Measurements from ENCODE around the gene HIF3A. TPM values are rescaled to one million over a fixed set of nuclear protein-coding genes. Genes with fewer than 3 reads are reported as not detected.

Gene HIF3A
- total RNA-seq, 1 donor from 2014 or later = 87.7 TPM

GRCh38 chr19:46297700-46298478 is 1.0 kb downstream of the HIF3A start:
- H3K9me3 ChIP-seq (replicated peaks) = no peaks in the 10 kb centered on the region
- TF ChIP-seq, protein P1, sequence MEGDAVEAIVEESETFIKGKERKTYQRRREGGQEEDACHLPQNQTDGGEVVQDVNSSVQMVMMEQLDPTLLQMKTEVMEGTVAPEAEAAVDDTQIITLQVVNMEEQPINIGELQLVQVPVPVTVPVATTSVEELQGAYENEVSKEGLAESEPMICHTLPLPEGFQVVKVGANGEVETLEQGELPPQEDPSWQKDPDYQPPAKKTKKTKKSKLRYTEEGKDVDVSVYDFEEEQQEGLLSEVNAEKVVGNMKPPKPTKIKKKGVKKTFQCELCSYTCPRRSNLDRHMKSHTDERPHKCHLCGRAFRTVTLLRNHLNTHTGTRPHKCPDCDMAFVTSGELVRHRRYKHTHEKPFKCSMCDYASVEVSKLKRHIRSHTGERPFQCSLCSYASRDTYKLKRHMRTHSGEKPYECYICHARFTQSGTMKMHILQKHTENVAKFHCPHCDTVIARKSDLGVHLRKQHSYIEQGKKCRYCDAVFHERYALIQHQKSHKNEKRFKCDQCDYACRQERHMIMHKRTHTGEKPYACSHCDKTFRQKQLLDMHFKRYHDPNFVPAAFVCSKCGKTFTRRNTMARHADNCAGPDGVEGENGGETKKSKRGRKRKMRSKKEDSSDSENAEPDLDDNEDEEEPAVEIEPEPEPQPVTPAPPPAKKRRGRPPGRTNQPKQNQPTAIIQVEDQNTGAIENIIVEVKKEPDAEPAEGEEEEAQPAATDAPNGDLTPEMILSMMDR (IDR thresholded peaks at IDR 0.05; ENCODE audit: borderline replicate concordance) = peak; percentile 57
- DNase-seq = peak; percentile 90
- intact Hi-C loops (cut with micrococcal nuclease) = no loop called here
- H3K27me3 ChIP-seq (ENCODE audit: low read depth) = no peaks in the 10 kb centered on the region
- H3K27ac ChIP-seq (replicated peaks) = peak overlapping the region; percentile 100
- no peaks in the 10 kb centered on the region for H3K36me3 ChIP-seq
- peaks cover 57% of the 10 kb centered on the region for H3K4me1 ChIP-seq
- H3K4me3 ChIP-seq = peak overlapping the region; percentile 83

GRCh38 chr19:46298479-46299003 is 1.7 kb downstream of the HIF3A start:
- H3K27ac ChIP-seq (replicated peaks) = peak overlapping the region; percentile 100
- peak overlapping the region; percentile 83 for H3K4me3 ChIP-seq
- DNase-seq = no peak
- H3K27me3 ChIP-seq (ENCODE audit: low read depth) = no peaks in the 10 kb centered on the region
- TF ChIP-seq, protein P1 (IDR thresholded peaks at IDR 0.05; ENCODE audit: borderline replicate concordance) = no peak
- peaks cover 64% of the 10 kb centered on the region for H3K4me1 ChIP-seq
- H3K9me3 ChIP-seq (replicated peaks) = no peaks in the 10 kb centered on the region
- H3K36me3 ChIP-seq = peaks cover 4% of the 10 kb centered on the region
- intact Hi-C loops (cut with micrococcal nuclease) = no loop called here

DNA sequence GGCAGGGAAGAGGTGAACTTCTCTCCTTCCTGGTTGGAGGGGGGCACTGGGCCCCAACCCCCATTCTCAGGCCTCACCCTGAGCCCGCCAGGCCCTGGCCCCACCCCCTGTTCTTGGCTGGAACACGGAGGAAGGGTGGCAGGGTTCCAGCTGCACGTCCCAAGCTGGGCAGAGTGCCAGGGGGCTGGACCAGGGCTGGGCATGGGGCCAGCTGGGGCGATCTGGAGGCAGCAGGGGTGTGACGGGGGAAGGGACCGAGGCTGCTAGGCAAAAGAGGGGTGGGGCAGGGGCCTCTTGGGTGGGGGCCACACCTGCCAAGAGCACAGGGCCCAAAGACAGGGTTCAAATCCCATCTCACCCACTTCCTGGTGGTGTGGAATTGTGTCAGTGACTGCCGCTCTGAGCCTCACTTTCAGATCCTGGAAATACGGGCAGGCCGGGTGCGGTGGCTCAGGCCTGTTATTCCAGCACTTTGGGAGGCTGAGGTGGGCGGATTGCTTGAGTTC is 2.2 kb downstream of the HIF3A start:
- peaks cover 9% of the 10 kb centered on the region for H3K36me3 ChIP-seq
- H3K9me3 ChIP-seq (replicated peaks) = no peaks in the 10 kb centered on the region
- intact Hi-C loops (cut with micrococcal nuclease) = no loop called here
- peaks cover 69% of the 10 kb centered on the region for H3K4me1 ChIP-seq
- TF ChIP-seq, protein P1 (IDR thresholded peaks at IDR 0.05; ENCODE audit: borderline replicate concordance) = no peak
- peak overlapping the region; percentile 100 for H3K27ac ChIP-seq (replicated peaks)
- H3K27me3 ChIP-seq (ENCODE audit: low read depth) = no peaks in the 10 kb centered on the region
- peak; percentile 98 for DNase-seq
- H3K4me3 ChIP-seq = peak overlapping the region; percentile 83

DNA sequence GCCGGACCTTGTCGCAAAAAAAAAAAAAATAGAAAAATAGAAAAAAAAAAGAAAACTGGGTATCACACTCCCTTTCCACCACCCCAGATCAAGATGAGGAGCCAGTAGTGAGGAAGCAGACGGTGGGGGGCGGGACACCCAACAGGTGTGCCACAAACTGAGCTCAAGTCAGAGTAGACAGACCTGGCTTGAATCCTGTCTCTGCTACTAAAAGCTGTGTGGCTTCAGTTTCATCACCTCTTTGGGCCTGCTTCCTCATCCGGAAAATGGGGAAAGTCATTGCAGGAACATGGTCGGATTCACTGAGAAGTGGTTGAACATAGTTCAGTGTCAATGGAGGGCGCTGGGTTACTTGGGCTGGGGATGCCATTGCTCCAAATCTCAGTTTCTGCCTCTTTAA is 2.9 kb downstream of the HIF3A start:
- no peak for DNase-seq
- peak overlapping the region; percentile 100 for H3K27ac ChIP-seq (replicated peaks)
- TF ChIP-seq, protein P1 (IDR thresholded peaks at IDR 0.05; ENCODE audit: borderline replicate concordance) = no peak
- H3K27me3 ChIP-seq (ENCODE audit: low read depth) = no peaks in the 10 kb centered on the region
- H3K36me3 ChIP-seq = peaks cover 16% of the 10 kb centered on the region
- peak overlapping the region; percentile 83 for H3K4me3 ChIP-seq
- H3K9me3 ChIP-seq (replicated peaks) = no peaks in the 10 kb centered on the region
- H3K4me1 ChIP-seq = peaks cover 75% of the 10 kb centered on the region
- intact Hi-C loops (cut with micrococcal nuclease) = no loop called here

DNA sequence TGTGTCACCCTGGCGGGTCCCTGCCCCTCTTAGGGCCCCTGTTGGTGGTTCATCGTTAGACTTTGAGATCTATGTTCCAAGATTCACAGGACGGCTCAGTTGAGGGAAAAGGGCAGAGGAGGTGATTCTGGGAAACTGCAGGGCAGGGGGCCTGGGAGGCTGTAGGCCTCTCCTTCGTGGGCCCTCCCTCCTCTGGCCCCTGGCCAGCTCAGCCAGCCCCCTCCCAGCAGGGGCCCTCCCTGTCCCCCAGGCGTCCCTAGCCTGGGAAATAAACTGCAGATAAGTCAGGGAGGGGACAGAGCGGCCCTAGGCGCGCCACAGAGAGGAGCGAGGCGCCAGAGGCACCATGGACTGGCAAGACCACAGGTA is 6.5 kb downstream of the HIF3A start:
- no peaks in the 10 kb centered on the region for H3K27me3 ChIP-seq (ENCODE audit: low read depth)
- H3K9me3 ChIP-seq (replicated peaks) = peaks cover 9% of the 10 kb centered on the region
- peaks cover 52% of the 10 kb centered on the region for H3K36me3 ChIP-seq
- H3K4me1 ChIP-seq = peaks cover 81% of the 10 kb centered on the region
- H3K4me3 ChIP-seq = peak overlapping the region; percentile 4
- no peak for DNase-seq
- intact Hi-C loops (cut with micrococcal nuclease) = no loop called here
- TF ChIP-seq, protein P1 (IDR thresholded peaks at IDR 0.05; ENCODE audit: borderline replicate concordance) = no peak
- H3K27ac ChIP-seq (replicated peaks) = peak overlapping the region; percentile 100

Data from left ventricle myocardium inferior (tissue), 1 donor.